MG63 (cell line): Measurements from ENCODE around the gene RBM5. TPM values are rescaled to one million over a fixed set of nuclear protein-coding genes. Genes with fewer than 3 reads are reported as not detected.

Experiments
- DNase-seq: peaks from one replicate; pipeline ENCODE4 v3.0.0-alpha.2; 2020
- H3K27me3 ChIP-seq: fragments of 250-450 bp; sonication (Bioruptor Pico); 2 replicates; pipeline ENCODE4 v1.5.1; 2020; ENCODE audit warnings: mild to moderate bottlenecking, moderate library complexity
- H3K36me3 ChIP-seq: fragments of 250-450 bp; sonication (Bioruptor Pico); 2 replicates; pipeline ENCODE4 v1.5.1; 2020; ENCODE audit warnings: mild to moderate bottlenecking, moderate library complexity
- H3K4me3 ChIP-seq: fragments of 250-450 bp; sonication (Bioruptor Pico); 2 replicates; pipeline ENCODE4 v1.5.1; 2020; ENCODE audit warnings: mild to moderate bottlenecking, moderate library complexity
- H3K9me3 ChIP-seq: fragments of 250-450 bp; sonication (Bioruptor Pico); 2 replicates; pipeline ENCODE4 v1.5.1; 2020; ENCODE audit warnings: mild to moderate bottlenecking, moderate library complexity
- total RNA-seq: library from RNA; depleted of rRNA; stranded (reverse); fragments of >200 nt; shearing (Covaris generic); gene quantifications from 2 replicates; pipeline ENCODE4 v1.2.3, GENCODE V29; 2014; ENCODE audit warnings: low replicate concordance

Gene RBM5
- total RNA-seq, 1 experiment from 2014 or later, result 31.2 TPM

GRCh38 chr3:50150863-50151686 lies 62.4 kb downstream of the RBM5 start:
- DNase-seq, result no peak
- Histone ChIP-seq H3K4me3 (no peak overlapping the region), H3K9me3 (no peaks in the 10 kb centered on the region), H3K27me3 (no peaks in the 10 kb centered on the region), H3K36me3 (no peaks in the 10 kb centered on the region)

GRCh38 chr3:50151728-50152127 lies 63.0 kb downstream of the RBM5 start:
- DNase-seq, result no peak
- no peaks in the 10 kb centered on the region for H3K36me3 ChIP-seq
- no peaks in the 10 kb centered on the region for H3K9me3 ChIP-seq
- no peak overlapping the region for H3K4me3 ChIP-seq
- no peaks in the 10 kb centered on the region for H3K27me3 ChIP-seq

- H3K4me3 ChIP-seq, result no peak overlapping the region
- no peaks in the 10 kb centered on the region for H3K36me3 ChIP-seq
- H3K9me3 ChIP-seq, result no peaks in the 10 kb centered on the region
- no peak for DNase-seq
- H3K27me3 ChIP-seq, result no peaks in the 10 kb centered on the region
Observed at GRCh38 chr3:50153782-50154475, 65.2 kb downstream of the RBM5 start.

GRCh38 chr3:50154476-50154839 lies 65.7 kb downstream of the RBM5 start:
- no peaks in the 10 kb centered on the region for H3K27me3 ChIP-seq
- no peak for DNase-seq
- H3K4me3 ChIP-seq, result no peak overlapping the region
- no peaks in the 10 kb centered on the region for H3K9me3 ChIP-seq
- H3K36me3 ChIP-seq, result no peaks in the 10 kb centered on the region

GRCh38 chr3:50154840-50155490 lies 66.2 kb downstream of the RBM5 start, which contains the start of gene SEMA3F:
Gene SEMA3F, plus strand, starts transcription at chr3:50155324. Its CDS starts 4,299 bp downstream, at chr3:50159623.
- peak; percentile 55 for DNase-seq
- H3K36me3 ChIP-seq, result peaks cover 3% of the 10 kb centered on the region; the same call in 1 of the 2 replicates
- H3K4me3 ChIP-seq, result peak within 1 kb of the TSS; percentile 58
- H3K27me3 ChIP-seq, result no peaks in the 10 kb centered on the region
- no peaks in the 10 kb centered on the region for H3K9me3 ChIP-seq

GRCh38 chr3:50155491-50155878 lies 66.8 kb downstream of the RBM5 start:
- no peaks in the 10 kb centered on the region for H3K9me3 ChIP-seq
- peak overlapping the region; percentile 58 for H3K4me3 ChIP-seq
- no peak for DNase-seq
- peaks cover 5% of the 10 kb centered on the region; the same call in 1 of the 2 replicates for H3K36me3 ChIP-seq
- H3K27me3 ChIP-seq, result no peaks in the 10 kb centered on the region

- Histone ChIP-seq H3K36me3 (peaks cover 5% of the 10 kb centered on the region; the same call in 1 of the 2 replicates), H3K27me3 (no peaks in the 10 kb centered on the region), H3K9me3 (no peaks in the 10 kb centered on the region), H3K4me3 (peak overlapping the region; percentile 58)
- no peak for DNase-seq
Observed at GRCh38 chr3:50155891-50156290, 67.2 kb downstream of the RBM5 start.

- peak overlapping the region; percentile 58 for H3K4me3 ChIP-seq
- DNase-seq, result no peak
- H3K36me3 ChIP-seq, result peaks cover 9% of the 10 kb centered on the region
- no peaks in the 10 kb centered on the region for H3K27me3 ChIP-seq
- H3K9me3 ChIP-seq, result no peaks in the 10 kb centered on the region
Observed at GRCh38 chr3:50156549-50157493, 68.1 kb downstream of the RBM5 start.

GRCh38 chr3:50157827-50158529 lies 69.3 kb downstream of the RBM5 start:
- DNase-seq, result peak; percentile 83
- Histone ChIP-seq H3K4me3 (no peak overlapping the region), H3K27me3 (no peaks in the 10 kb centered on the region), H3K9me3 (no peaks in the 10 kb centered on the region), H3K36me3 (peaks cover 11% of the 10 kb centered on the region)

- Histone ChIP-seq H3K36me3 (peaks cover 12% of the 10 kb centered on the region), H3K27me3 (no peaks in the 10 kb centered on the region), H3K4me3 (no peak overlapping the region), H3K9me3 (no peaks in the 10 kb centered on the region)
- peak; percentile 35 for DNase-seq
Observed at GRCh38 chr3:50158530-50159146, 69.9 kb downstream of the RBM5 start.

- H3K9me3 ChIP-seq, result no peaks in the 10 kb centered on the region
- no peak for DNase-seq
- no peak overlapping the region for H3K4me3 ChIP-seq
- no peaks in the 10 kb centered on the region for H3K27me3 ChIP-seq
- peaks cover 16% of the 10 kb centered on the region for H3K36me3 ChIP-seq
Observed at GRCh38 chr3:50160561-50160983, 71.9 kb downstream of the RBM5 start.

GRCh38 chr3:50161320-50161719 lies 72.6 kb downstream of the RBM5 start:
- H3K27me3 ChIP-seq, result no peaks in the 10 kb centered on the region
- H3K36me3 ChIP-seq, result peaks cover 16% of the 10 kb centered on the region
- H3K4me3 ChIP-seq, result no peak overlapping the region
- peak; percentile 43 for DNase-seq
- H3K9me3 ChIP-seq, result no peaks in the 10 kb centered on the region

GRCh38 chr3:50162034-50162883 lies 73.5 kb downstream of the RBM5 start:
- Histone ChIP-seq H3K27me3 (no peaks in the 10 kb centered on the region), H3K9me3 (no peaks in the 10 kb centered on the region), H3K36me3 (peaks cover 16% of the 10 kb centered on the region), H3K4me3 (no peak overlapping the region)
- DNase-seq, result peak; percentile 33

GRCh38 chr3:50163572-50164455 lies 75.1 kb downstream of the RBM5 start:
- H3K36me3 ChIP-seq, result peaks cover 16% of the 10 kb centered on the region
- no peaks in the 10 kb centered on the region for H3K27me3 ChIP-seq
- no peaks in the 10 kb centered on the region for H3K9me3 ChIP-seq
- DNase-seq, result peak; percentile 96
- no peak overlapping the region for H3K4me3 ChIP-seq
